AG09319 (cell line): ENCODE measurements around the gene RCE1.

Experiments
- DNase-seq: peaks from one replicate; pipeline ENCODE4 v3.0.0-alpha.2; 2010; ENCODE audit warnings: low read depth; ENCODE audit errors: extremely low read depth
- TF ChIP-seq, protein P1 (sequence below): IDR thresholded peaks from 2 replicates; pipeline ENCODE4 v1.5.1; 2011; ENCODE audit warnings: low read depth, mild to moderate bottlenecking, inconsistent platforms, low read length, moderate library complexity

The RCE1 gene

DNA sequence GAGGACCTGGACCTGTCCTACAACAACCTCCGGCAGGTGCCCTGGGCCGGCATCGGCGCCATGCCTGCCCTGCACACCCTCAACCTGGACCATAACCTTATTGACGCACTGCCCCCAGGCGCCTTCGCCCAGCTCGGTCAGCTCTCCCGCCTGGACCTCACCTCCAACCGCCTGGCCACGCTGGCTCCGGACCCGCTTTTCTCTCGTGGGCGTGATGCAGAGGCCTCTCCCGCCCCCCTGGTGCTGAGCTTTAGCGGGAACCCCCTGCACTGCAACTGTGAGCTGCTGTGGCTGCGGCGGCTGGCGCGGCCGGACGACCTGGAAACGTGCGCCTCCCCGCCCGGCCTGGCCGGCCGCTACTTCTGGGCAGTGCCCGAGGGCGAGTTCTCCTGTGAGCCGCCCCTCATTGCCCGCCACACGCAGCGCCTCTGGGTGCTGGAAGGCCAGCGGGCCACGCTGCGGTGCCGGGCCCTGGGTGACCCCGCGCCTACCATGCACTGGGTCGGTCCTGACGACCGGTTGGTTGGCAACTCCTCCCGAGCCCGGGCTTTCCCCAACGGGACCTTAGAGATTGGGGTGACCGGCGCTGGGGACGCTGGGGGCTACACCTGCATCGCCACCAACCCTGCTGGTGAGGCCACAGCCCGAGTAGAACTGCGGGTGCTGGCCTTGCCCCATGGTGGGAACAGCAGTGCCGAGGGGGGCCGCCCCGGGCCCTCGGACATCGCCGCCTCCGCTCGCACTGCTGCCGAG, 15.1 kb downstream of the RCE1 start:
- no peak for DNase-seq
- TF ChIP-seq, protein P1, sequence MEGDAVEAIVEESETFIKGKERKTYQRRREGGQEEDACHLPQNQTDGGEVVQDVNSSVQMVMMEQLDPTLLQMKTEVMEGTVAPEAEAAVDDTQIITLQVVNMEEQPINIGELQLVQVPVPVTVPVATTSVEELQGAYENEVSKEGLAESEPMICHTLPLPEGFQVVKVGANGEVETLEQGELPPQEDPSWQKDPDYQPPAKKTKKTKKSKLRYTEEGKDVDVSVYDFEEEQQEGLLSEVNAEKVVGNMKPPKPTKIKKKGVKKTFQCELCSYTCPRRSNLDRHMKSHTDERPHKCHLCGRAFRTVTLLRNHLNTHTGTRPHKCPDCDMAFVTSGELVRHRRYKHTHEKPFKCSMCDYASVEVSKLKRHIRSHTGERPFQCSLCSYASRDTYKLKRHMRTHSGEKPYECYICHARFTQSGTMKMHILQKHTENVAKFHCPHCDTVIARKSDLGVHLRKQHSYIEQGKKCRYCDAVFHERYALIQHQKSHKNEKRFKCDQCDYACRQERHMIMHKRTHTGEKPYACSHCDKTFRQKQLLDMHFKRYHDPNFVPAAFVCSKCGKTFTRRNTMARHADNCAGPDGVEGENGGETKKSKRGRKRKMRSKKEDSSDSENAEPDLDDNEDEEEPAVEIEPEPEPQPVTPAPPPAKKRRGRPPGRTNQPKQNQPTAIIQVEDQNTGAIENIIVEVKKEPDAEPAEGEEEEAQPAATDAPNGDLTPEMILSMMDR: no peak

- TF ChIP-seq, protein P1: no peak
- no peak for DNase-seq
Measured at GRCh38 chr11:66858939-66859685, 15.9 kb downstream of the RCE1 start.

- TF ChIP-seq, protein P1: no peak
- no peak for DNase-seq
Measured at GRCh38 chr11:66859686-66860448, 16.6 kb downstream of the RCE1 start.

DNA sequence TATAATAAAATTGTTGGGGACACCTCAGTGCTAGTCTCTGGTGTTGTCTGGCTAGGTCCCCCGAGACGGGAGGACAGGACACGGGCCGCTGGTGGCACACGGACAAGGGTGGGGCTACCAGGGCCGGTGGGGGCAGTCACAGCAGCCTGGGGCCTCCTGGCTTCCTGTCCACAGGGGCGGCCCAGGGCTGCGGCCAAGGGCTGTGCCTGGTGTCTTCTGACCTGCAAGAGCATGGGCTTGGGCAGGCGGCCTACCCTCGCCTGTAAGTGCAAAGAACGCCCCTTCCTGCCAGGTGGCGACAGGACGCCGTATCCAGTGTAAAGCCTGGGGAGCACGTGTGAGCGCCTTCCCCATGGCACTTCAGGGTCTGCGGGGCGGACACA, 17.2 kb downstream of the RCE1 start:
- no peak for DNase-seq
- TF ChIP-seq, protein P1: no peak

- TF ChIP-seq, protein P1: no peak
Measured at GRCh38 chr11:66861038-66861773, 18.0 kb downstream of the RCE1 start.

GRCh38 chr11:66861774-66862558, 18.7 kb downstream of the RCE1 start:
- TF ChIP-seq, protein P1: no peak
- DNase-seq: no peak

More at GRCh38 chr11:66861038-66861773, 18.0 kb downstream of the RCE1 start:
- DNase-seq: no peak
